ENCODE results near the gene PRPF40A.
A peak's percentile ranks its signal among the peaks of the same experiment; 100 is the strongest.
"Not testable (repeated sequence)": the region's sequence is repeated elsewhere in the genome, so short reads cannot be mapped to it uniquely, and the experiment has no call there.

The PRPF40A gene

DNA sequence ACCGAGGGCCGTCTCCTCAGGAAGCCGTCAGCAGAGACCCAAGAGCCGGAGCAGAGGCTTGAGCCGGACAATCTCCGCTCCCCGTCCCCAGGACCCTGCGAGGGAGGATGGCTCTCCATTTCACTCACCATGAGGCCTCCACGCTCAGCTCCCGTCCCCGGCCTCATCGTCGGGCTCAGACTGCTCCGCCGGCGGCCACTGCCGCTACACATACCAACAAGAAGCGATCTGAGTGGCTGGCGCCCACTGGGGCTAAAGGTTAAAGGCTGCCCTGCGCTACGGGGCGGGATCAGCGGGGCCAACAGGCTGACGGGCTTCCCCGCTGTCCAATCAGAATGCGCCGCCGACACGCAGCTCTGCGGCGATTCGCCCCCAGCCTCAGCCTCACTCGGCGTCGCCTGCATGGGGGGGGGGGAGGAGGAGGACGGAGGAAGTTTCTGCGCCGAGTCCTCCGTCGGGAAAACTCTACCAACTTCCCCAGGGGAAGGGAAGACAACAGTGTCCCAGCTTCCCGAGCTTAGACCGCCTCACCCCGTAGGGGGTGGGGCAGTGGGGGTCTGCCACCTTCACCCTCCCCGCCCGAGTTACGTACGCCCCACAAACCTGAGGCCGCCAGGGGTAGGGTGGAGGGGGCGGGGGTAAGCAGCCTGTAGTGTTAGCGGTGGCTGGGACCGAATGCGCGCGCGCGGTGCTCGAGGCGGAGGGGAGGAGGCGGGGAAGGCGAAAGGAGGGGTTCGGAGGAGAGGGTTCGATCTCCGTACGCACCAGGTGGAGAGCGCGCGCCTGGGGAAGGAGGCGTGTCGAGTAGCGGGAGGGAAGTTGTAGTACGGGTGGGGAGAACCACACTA is at the start of gene PRPF40A:
TSS of gene PRPF40A (minus strand) at position 234 of the 848 bp plus-strand sequence. CDS start at position 212, 22 bp downstream.
- FAIRE-seq: peak; percentile 93

DNA sequence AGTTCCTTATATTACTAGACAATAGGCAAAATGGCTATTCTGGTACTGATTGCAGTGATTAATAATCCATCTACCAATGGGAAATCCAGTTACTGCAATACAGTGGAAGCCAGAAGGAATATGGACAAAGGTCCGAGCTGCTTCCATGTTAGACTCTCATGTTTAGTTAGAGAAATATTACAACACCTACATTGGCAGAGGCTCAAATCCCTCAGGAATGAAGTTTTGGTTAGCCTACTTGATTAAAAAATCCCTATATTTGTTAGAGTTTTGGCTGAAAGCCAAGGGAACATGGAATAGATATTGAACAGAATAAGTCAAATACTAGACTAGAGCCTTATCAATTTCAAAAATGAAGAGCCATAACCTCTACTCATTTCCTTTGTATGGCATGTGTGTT is 49.7 kb upstream of the PRPF40A start:
- no peak for FAIRE-seq

GRCh38 chr2:152763651-152764050 is 46.4 kb upstream of the PRPF40A start:
- no peak for FAIRE-seq

DNA sequence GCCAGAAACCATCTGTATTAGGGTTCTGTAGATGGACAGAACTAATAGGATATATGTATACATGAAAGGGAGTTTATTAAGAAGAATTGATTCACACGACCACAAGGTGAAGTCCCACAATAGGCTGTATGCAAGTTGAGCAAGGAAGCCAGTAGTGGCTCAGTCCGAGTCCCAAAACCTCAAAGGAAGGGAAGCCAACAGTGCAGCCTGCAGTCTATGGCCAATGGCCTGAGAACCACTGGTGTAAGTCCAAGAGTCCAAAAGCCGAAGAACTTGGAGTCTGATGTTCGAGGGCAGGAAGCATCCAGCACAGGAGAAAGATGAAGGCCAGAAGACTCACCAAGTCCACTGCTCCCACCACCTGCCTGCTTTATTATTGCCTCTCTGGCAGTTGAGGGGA is 45.9 kb upstream of the PRPF40A start:
- not testable (repeated sequence) for FAIRE-seq

GRCh38 chr2:152762202-152762601 is 44.9 kb upstream of the PRPF40A start:
- FAIRE-seq: no peak

- no peak for FAIRE-seq
Measured at GRCh38 chr2:152761214-152761613, 44.0 kb upstream of the PRPF40A start.

- no peak for FAIRE-seq
Measured at GRCh38 chr2:152759290-152760072, 42.2 kb upstream of the PRPF40A start.

GRCh38 chr2:152755029-152755428 is 37.8 kb upstream of the PRPF40A start:
- no peak for FAIRE-seq

- FAIRE-seq: not testable (repeated sequence)
Measured at GRCh38 chr2:152747751-152748150, 30.5 kb upstream of the PRPF40A start.

- peak; percentile 65 for FAIRE-seq
Measured at GRCh38 chr2:152743002-152743401, 25.7 kb upstream of the PRPF40A start.

- FAIRE-seq: peak; percentile 99
Measured at GRCh38 chr2:152740743-152741328, 23.6 kb upstream of the PRPF40A start.

DNA sequence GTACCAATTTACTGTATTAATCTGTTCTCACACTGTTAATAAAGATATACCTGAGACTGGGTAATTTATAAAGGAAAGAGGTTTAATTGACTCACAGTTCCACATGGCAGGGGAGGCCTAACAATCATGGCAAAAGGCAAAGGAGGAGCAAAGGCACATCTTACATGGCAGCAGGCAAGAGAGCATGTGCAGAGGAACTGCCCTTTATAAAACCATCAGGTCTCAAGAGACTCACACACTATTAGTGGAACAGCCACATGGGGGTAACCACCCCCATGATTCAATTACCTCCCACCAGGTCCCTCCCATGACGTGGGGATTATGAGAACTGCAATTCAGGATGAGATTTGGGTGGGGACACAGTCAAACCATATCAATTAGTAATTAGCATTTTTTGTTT is 22.4 kb upstream of the PRPF40A start:
- FAIRE-seq: not testable (repeated sequence)

DNA sequence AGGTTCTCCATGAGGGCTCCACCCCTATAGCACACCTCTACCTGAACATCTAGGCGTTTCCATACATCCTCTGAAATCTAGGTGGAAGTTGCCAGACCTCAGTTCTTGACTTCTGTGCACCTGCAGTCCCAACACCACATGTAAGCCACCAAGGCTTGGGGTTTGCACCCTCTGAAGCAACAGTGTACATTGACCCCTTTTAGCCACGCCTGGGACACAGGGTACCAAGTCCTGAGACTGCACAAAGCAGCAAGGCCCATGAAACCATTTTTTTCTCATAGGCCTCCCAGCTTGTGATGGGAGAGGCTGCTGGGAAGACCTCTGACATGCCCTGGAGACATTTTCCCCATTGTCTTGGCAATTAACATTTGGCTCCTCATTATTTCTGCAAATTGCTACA is 21.2 kb upstream of the PRPF40A start:
- no peak for FAIRE-seq

- FAIRE-seq: not testable (repeated sequence)
Measured at GRCh38 chr2:152737509-152737908, 20.2 kb upstream of the PRPF40A start.

DNA sequence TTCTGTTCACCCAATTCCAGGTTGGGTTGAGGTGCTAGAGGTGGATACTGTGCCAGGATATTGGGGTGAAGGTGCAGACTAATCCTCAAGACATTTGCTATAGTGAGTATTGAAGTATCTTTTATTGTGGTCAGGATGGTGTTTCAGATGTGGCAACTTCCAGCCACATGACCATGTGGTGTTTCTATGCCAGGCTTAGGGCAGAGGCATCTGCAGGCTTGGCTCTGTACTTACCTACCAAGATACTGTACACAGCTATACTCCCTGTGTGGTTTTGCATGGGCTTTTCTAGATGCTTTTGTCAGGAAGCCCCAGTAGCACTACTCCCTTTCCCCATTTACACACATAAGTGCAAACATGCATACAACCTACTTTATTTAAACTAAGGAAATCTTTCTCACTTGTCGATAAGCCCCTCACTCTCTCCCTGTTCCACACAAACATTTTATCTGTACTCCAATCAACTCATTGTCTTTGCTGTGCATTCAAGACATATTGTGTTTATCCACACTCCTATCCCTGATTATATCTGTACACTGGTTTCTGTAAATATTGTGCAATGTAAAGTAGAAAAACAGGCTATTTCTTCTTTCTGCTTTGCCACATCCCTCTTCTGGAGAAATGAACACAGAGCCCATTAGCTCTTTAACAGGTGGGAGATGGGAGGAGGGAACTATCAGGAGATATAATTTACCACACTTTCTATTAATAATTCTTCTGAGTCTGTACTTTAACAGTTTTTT is 13.5 kb upstream of the PRPF40A start:
- FAIRE-seq: no peak

GRCh38 chr2:152729844-152730243 is 12.6 kb upstream of the PRPF40A start:
- FAIRE-seq: no peak

- FAIRE-seq: no peak
Measured at GRCh38 chr2:152723918-152724317, 6.7 kb upstream of the PRPF40A start.

- not testable (repeated sequence) for FAIRE-seq
Measured at GRCh38 chr2:152722639-152723038, 5.4 kb upstream of the PRPF40A start.

- FAIRE-seq: no peak
Measured at GRCh38 chr2:152720794-152721193, 3.5 kb upstream of the PRPF40A start.

- no peak for FAIRE-seq
Measured at GRCh38 chr2:152718909-152719645, 1.8 kb upstream of the PRPF40A start.

- FAIRE-seq: no peak
Measured at GRCh38 chr2:152718076-152718908, 1.0 kb upstream of the PRPF40A start, which contains the start of gene ARL6IP6. Gene ARL6IP6, plus strand, starts transcription at chr2:152718620. Its CDS starts 5 bp downstream, at chr2:152718625.

All from A204.1 (cell line).